OCI-LY1 (cell line): Measurements from ENCODE around the gene ASTL.

Experiments
- CTCF ChIP-seq: fragments of 200-600 bp; sonication (generic), shearing (Covaris generic); IDR thresholded peaks from 2 replicates; pipeline ENCODE4 v1.5.1; 2017; ENCODE audit warnings: mild to moderate bottlenecking, antibody characterized with exemption, low read length, moderate library complexity, mixed read lengths
- EZH2 ChIP-seq: fragments of 200-600 bp; sonication (generic), shearing (Covaris generic); IDR thresholded peaks from 2 replicates; pipeline ENCODE4 v1.8.0; 2017; ENCODE audit warnings: borderline replicate concordance, mixed run types, mild to moderate bottlenecking, antibody characterized with exemption, low read length, moderate library complexity, mixed read lengths

GRCh38 chr2:96089356-96090195 lies 48.7 kb downstream of the ASTL start:
- TF ChIP-seq EZH2 (no peak), CTCF (no peak)
